T47D (cell line): ENCODE results near the gene PPP1R12B.
"Not testable (repeated sequence)": the region's sequence is repeated elsewhere in the genome, so short reads cannot be mapped to it uniquely, and the experiment has no call there.

ENCODE experiments used
- DNase-seq, 2 experiments: peaks; one replicate each; pipeline versions ENCODE4 v3.0.0 to v3.0.0-alpha.2; 2011 to 2012; ENCODE audit warnings: low read depth in 1 of 2, low spot score in 1 of 2
- JUND ChIP-seq: IDR thresholded peaks from 2 replicates; pipeline ENCODE4 v1.6.1; 2012; ENCODE audit warnings: low read depth
- in situ Hi-C: cut with HindIII; loops from 2 replicates; pipeline ENCODE4 v1.10.0; 2016; ENCODE audit warnings: low sequenced_read_pairs, low pct_unique_long_range_greater_than_20kb

PPP1R12B gene

GRCh38 chr1:202397256-202397655, 48.8 kb downstream of the PPP1R12B start:
- in situ Hi-C loops = no loop called here
- DNase-seq = no peak
- TF ChIP-seq JUND = no peak

GRCh38 chr1:202398439-202398838, 49.9 kb downstream of the PPP1R12B start:
- in situ Hi-C loops, DNase-seq: not testable (repeated sequence)

- in situ Hi-C loops, DNase-seq: not testable (repeated sequence)
Measured at GRCh38 chr1:202401771-202402170, 53.3 kb downstream of the PPP1R12B start.

GRCh38 chr1:202403381-202403780, 54.9 kb downstream of the PPP1R12B start:
- in situ Hi-C loops, DNase-seq: not testable (repeated sequence)

- no peak for DNase-seq
- no peak for TF ChIP-seq JUND
- in situ Hi-C loops = no loop called here
Measured at GRCh38 chr1:202405928-202406327, 57.4 kb downstream of the PPP1R12B start.

GRCh38 chr1:202406896-202407295, 58.4 kb downstream of the PPP1R12B start:
- DNase-seq, in situ Hi-C loops: not testable (repeated sequence)

- in situ Hi-C loops = not testable (repeated sequence)
Measured at GRCh38 chr1:202407378-202407777, 58.9 kb downstream of the PPP1R12B start.

GRCh38 chr1:202410251-202410650, 61.8 kb downstream of the PPP1R12B start:
- DNase-seq, in situ Hi-C loops: not testable (repeated sequence)

More at GRCh38 chr1:202407378-202407777, 58.9 kb downstream of the PPP1R12B start:
- DNase-seq = not testable (repeated sequence)

GRCh38 chr1:202410854-202411357, 62.4 kb downstream of the PPP1R12B start:
- DNase-seq = peak in 1 of 2 experiments; percentile 47
- in situ Hi-C loops = not testable (repeated sequence)

GRCh38 chr1:202411422-202411821, 62.9 kb downstream of the PPP1R12B start:
- DNase-seq = no peak
- TF ChIP-seq JUND = no peak
- in situ Hi-C loops = no loop called here

GRCh38 chr1:202412421-202412820, 63.9 kb downstream of the PPP1R12B start:
- in situ Hi-C loops, DNase-seq: not testable (repeated sequence)

- TF ChIP-seq JUND = no peak
- DNase-seq = no peak
- in situ Hi-C loops = no loop called here
Measured at GRCh38 chr1:202416641-202417040, 68.1 kb downstream of the PPP1R12B start.

- DNase-seq, in situ Hi-C loops: not testable (repeated sequence)
Measured at GRCh38 chr1:202417141-202417540, 68.6 kb downstream of the PPP1R12B start.

- in situ Hi-C loops, DNase-seq: not testable (repeated sequence)
Measured at GRCh38 chr1:202417762-202418201, 69.3 kb downstream of the PPP1R12B start.

- in situ Hi-C loops = not testable (repeated sequence)
- DNase-seq = peak in 1 of 2 experiments; percentile 7
Measured at GRCh38 chr1:202419731-202420130, 71.2 kb downstream of the PPP1R12B start.

- in situ Hi-C loops, DNase-seq: not testable (repeated sequence)
Measured at GRCh38 chr1:202420422-202421094, 72.1 kb downstream of the PPP1R12B start.

GRCh38 chr1:202422709-202423108, 74.2 kb downstream of the PPP1R12B start:
- in situ Hi-C loops, DNase-seq: not testable (repeated sequence)

GRCh38 chr1:202424260-202424659, 75.8 kb downstream of the PPP1R12B start:
- DNase-seq, in situ Hi-C loops: not testable (repeated sequence)

GRCh38 chr1:202430111-202430510, 81.6 kb downstream of the PPP1R12B start:
- DNase-seq, in situ Hi-C loops: not testable (repeated sequence)
